SK-N-MC (cell line): ENCODE measurements around the gene TMEM140.

ENCODE experiments used
- EZH2 ChIP-seq: fragments of 200-600 bp; sonication (generic); IDR thresholded peaks from one replicate; pipeline ENCODE4 v1.6.1; 2017; ENCODE audit warnings: antibody characterized with exemption
- FOXP2 ChIP-seq: optimal IDR thresholded peaks from 2 replicates; pipeline ENCODE3; 2011; ENCODE audit warnings: mild to moderate bottlenecking, moderate library complexity; ENCODE audit not compliant: insufficient read depth; ENCODE audit errors: extremely low read length, control extremely low read depth

DNA sequence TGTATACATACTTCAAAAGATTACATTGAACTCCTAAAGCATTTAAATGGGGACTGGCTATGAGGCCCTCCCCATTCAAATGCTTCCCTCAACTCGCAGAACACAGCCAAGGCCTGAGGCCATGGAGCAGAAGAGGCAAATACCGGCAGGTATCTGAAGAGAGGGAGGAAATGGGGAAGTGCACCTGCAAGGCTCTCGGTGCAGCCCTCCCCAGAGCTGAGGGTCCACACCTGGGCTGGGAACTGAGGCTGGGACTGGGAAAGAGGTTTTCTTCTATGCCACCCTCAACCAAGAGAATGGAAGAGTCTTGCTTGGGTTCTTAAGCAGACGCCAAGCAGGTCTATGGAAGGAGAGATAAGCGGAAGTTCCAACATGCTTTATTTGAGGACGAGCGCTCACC, 35.6 kb downstream of the TMEM140 start:
- TF ChIP-seq EZH2 (no peak), FOXP2 (no peak)
